GM19099 (cell line): ENCODE measurements around the gene TSC22D2.

Source experiments
- POLR2A ChIP-seq: IDR thresholded peaks from 3 replicates; pipeline ENCODE4 v1.6.1; 2011; ENCODE audit warnings: low read depth; ENCODE audit not compliant: insufficient read length; ENCODE audit errors: extremely low read depth

The TSC22D2 gene

GRCh38 chr3:150408221-150409124 lies at the start of gene TSC22D2:
TSS of gene TSC22D2 (plus strand) at chr3:150408298. CDS start at chr3:150409351, 1,053 bp downstream.
- TF ChIP-seq POLR2A: peak; percentile 85

DNA sequence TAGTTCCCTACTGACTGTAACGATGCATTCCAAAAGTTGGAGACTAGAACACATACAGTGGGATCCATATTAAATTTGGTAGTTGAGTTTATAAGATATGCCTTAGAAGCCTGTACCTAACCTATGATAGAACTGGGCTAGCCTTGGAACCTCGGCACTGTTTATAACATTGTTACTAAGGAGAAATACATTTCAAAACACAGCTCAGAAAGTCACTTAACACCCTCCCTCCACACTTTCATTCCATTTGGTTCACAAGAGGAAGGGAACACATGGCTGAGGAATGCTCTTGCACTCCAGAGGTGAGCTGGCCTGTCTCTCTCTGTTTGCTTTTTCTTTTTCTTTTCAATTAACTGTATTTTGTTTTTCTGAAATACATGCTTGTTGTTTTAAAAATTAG lies 48.7 kb upstream of the TSC22D2 start:
- TF ChIP-seq POLR2A: no peak

DNA sequence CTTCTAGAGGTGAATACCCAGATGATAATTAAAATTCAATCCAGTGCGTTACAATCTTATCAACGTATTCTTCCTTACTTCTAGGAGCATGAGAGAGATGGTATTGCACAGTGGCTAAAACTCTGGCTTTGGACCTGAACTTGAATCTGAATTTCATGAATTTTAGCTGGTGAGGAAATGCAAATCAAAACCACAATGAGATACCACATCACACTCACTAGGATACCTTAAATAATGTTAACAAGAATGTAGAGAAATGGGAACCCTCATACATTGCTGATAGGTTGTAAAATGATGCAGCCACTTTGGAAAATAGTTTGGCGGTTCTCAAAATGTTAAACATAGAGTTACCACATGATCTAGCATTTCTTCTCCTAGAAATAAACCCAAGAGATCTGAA lies 47.1 kb upstream of the TSC22D2 start:
- no peak for TF ChIP-seq POLR2A

GRCh38 chr3:150362515-150363302 lies 45.4 kb upstream of the TSC22D2 start:
- no peak for TF ChIP-seq POLR2A

DNA sequence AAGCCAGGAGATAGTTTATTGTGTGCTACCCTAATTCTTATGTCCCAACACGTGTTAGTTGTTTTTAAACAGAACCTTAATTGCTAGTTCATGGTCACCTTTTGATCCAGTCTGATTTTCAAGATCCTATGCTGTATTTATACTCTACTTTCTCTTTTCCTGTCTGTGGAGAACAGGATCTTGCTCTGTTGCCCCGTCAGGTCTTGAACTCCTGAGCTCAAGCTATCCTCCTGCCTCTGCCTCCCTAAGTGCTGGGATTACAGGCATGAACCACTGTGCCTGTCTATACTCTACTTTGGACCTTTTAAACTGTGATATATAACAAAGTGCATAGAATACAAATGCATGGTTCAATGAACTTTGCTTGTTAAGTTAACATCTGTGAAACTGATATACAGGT lies 44.7 kb upstream of the TSC22D2 start:
- no peak for TF ChIP-seq POLR2A

- TF ChIP-seq POLR2A: no peak
Observed at GRCh38 chr3:150365132-150365604, 42.9 kb upstream of the TSC22D2 start.

DNA sequence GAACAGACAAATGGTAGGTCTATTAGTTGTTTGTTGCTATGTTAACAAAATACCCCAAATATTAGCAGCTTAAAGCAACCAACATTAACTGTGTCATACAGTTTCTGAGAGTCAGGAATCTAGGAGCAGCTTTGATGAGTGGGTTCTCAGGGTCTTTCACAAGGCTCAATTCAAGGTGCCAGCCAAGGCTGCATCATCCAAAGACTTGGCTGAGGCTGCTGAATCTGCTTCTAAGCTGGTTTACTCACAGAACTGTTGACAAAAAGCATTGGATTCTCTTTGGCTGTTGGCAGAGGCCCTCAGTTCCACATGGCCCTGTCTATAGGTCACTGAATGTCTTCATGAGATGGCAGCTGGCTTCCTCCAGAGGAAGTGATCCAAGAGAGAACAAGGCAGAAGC lies 40.3 kb upstream of the TSC22D2 start:
- no peak for TF ChIP-seq POLR2A

DNA sequence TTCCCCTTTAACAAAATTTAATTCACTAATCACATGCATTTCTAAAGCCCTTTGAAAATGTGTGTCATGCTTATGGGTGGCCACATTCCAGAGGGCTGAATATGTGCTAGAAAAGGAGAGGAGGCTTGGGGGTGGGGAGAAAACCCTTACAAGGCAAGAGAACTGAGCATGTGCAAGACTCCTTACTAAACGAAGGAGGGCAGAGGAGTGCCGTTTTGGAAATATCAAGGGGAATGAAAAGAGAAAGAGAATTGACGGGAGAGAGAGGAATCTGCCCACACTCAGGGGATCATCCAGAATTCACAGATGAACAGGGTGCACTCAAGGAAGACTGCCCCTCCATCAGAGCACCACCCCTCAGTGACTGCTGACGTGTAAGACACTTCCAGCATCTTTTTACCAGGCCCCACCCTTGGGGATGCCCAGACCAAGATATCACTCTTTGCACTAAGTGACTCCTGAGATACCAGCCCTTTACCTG lies 37.9 kb upstream of the TSC22D2 start:
- TF ChIP-seq POLR2A: no peak

DNA sequence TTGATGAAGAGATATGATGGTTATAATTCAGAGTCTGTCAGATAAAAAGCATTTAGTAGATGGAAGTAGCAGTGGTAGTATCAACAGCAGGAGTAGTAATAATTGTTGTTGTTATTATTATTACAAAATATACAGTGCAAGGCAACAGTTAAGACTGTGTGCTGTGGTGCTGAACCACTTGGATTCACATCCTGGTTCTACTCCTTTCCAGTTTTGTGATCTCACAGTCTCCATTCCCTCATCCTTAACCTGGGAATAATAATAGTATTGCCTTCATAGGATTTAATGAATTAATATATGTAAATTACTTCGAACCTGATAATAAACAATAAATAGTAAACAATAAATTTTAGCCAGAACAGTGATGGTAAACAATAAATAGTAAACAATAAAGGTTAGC lies 37.1 kb upstream of the TSC22D2 start:
- no peak for TF ChIP-seq POLR2A

- no peak for TF ChIP-seq POLR2A
Observed at GRCh38 chr3:150371741-150372254, 36.3 kb upstream of the TSC22D2 start.

DNA sequence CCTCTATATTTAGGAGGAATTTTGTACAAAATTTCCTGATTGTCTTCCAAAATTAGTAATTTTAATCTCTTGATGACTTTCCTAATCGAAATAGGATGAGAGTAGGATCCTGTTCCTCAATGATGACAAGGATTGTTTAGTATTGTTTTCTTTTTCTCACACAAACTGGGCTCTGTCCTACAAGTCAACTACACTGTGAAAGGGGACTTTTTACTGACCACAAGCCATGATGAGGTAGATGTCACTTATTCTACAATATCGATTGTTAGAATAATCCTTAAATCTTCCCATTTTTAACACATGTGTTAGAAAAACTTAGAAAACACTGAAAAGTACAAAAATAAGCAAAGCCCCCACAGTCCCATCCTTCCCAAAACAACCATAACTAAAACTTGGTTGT lies 35.8 kb upstream of the TSC22D2 start:
- no peak for TF ChIP-seq POLR2A

DNA sequence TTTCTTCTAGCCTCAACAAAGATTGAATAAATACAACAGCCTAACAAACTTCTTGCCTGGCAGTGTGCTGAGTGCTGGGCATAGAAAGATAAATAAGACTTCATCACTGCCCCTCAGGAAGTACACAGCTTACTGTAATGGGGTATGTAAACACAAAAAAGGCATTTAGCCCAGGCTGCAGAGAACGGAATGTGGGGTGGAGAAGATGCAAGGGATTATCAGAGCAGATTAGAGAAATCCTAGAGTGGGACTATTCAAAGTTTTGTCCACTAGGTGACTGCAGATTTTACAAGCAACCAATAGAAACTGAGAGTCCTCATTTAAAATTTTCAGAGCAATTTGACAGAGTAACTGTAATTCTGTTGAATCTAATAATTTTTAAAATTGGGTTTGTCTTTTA lies 35.4 kb upstream of the TSC22D2 start:
- no peak for TF ChIP-seq POLR2A

- no peak for TF ChIP-seq POLR2A
Observed at GRCh38 chr3:150373234-150373875, 34.7 kb upstream of the TSC22D2 start.

DNA sequence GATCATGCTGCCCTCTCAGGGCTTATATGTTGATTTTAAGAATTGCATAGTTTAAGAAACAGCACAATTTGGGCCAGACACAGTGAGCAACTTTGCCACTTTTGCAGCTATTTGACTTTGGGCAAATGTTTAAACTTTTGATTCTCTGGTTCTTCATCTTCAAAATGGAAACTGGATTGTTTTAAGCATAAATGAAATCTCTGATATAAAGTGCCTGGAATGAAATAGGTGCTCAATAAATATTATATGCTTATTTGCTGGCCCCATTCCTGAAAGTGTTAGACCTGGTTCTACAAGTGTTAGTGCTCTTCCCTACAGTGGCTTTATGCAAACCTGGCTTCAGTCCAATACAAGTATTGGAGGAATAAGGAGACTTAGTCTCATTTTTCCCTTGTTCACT lies 33.1 kb upstream of the TSC22D2 start:
- TF ChIP-seq POLR2A: no peak
